Epithelial cell of umbilical artery (primary cell): ENCODE results near the gene ZNF408. TPM values are rescaled to one million over a fixed set of nuclear protein-coding genes. Genes with fewer than 3 reads are reported as not detected.

Source experiments
- total RNA-seq: library from RNA; depleted of rRNA; stranded (reverse); fragments of >200 nt; gene quantifications from 2 replicates; pipeline ENCODE4 v1.2.3, GENCODE V29; 2014

ZNF408 gene
- total RNA-seq = 4.4 and 7.8 TPM in 2 replicates

GRCh38 chr11:46700241-46701077 lies at the start of gene ZNF408, which contains the start of gene ARHGAP1:
ZNF408 (plus strand) TSS chr11:46701031; CDS start chr11:46701048, 17 bp downstream.
ARHGAP1 (minus strand) TSS chr11:46700619; CDS start chr11:46696107, 4,512 bp downstream.

GRCh38 chr11:46719048-46719542 lies 18.3 kb downstream of the ZNF408 start, which contains the start of gene F2:
F2 (plus strand) TSS chr11:46719213; CDS start chr11:46719236, 23 bp downstream.

Other genes starting within 250 kb of the ZNF408 start
- gene AMBRA1, start 107.0 kb upstream of the ZNF408 start, total RNA-seq = 16.9 and 17.5 TPM in 2 replicates
- 3.9 and 4.1 TPM in 2 replicates for gene HARBI1, start 83.8 kb upstream of the ZNF408 start, total RNA-seq
- gene ATG13, start 83.5 kb upstream of the ZNF408 start, total RNA-seq = 45.1 and 49.0 TPM in 2 replicates
- gene ARHGAP1, start 412 bp upstream of the ZNF408 start, total RNA-seq = 14.9 and 17.3 TPM in 2 replicates
- gene F2, start 18.2 kb downstream of the ZNF408 start, total RNA-seq = not detected in 2 replicates
- 65.3 and 74.0 TPM in 2 replicates for gene CKAP5, start 145.2 kb downstream of the ZNF408 start, total RNA-seq
- 0.46 and 0.65 TPM in 2 replicates for gene LRP4, start 217.5 kb downstream of the ZNF408 start, total RNA-seq
- gene CSTPP1, start 235.7 kb downstream of the ZNF408 start, total RNA-seq = 13.1 and 15.3 TPM in 2 replicates